Measurements from ENCODE around the gene RNF41.

RNF41 gene

DNA sequence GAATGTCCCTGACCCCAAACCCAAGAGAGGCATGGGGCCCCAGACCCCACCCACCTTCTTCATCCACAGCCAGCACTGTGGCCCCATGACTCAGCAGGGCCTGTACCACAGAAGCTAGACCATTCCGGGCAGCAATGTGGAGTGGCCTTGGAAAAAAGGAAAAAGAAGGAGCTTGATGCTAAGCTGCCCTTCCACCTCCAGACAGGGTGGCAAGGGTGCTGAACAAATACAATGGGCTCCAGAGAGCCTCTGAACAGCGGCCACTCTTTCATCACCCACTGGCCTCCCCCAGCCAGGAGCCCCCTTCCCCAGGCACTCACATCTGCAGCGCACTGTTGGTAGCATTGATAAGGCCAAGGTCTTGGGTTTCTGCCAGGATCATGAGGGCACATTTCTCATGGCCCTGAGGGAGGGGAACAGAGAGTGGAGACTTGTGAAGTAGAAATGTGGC, 22.0 kb upstream of the RNF41 start:
- no peak for DNase-seq (ENCODE audit: low read depth)

DNA sequence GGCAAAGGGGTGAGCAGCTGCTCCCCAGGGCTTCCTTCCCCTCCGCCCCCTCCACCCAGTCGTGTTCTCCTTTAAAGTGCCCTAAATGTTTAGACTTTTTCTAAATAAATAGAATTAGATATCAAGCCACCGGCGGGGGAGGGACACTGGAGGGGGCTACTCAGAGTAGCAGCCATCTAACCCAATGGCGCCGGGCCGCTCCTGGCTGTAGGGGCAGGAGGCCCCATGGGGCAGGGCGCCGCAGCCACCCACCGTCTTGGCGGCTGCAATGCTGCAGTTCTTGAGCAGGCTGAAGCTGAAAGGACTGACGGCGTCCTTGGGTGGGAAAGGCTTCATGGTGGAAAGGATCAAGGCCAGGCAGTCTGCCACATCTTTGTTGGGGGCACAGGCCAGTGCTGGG, 21.3 kb upstream of the RNF41 start:
- DNase-seq (ENCODE audit: low read depth): no peak

DNA sequence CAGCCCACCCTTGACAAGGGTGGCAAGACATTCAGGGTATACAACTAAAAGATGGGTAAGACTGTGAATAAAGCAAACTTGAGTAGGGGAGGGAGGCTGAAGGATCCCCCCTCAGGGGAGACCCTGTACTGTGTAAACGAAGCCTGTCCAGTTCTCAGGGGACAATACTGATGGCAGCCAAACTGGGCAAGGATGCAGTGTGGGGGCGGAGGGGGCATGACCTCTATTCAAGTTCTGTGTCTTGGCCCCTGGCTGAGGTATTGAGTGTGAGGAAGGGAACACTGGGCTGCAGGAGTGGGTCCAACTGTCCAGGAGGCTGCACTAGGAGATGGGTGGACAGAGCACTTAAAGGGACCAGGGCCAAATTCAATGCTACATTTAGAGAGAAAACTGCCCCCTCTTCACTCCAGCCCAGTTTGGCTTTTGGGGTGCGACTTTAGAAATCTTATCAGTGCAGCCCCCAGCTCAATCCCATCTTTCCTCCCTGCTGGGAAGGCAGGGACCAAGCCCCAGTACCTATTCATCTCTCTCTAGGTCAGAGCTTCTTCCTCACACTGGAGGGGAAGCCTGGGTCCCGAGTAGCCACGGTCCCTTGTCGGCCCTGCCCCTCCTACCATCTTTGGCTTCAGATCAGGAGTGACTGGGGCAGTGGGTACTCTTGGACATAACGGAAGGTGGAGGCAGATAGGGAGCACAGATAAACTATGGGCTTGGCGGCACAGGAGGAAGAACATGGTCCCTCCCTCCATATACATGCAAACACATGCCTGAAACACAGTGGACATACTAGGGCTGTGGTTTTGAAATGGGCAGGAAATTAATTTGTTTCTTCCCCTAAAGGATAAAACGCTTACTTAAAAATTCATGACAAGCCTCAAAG, 19.9 kb upstream of the RNF41 start:
- DNase-seq (ENCODE audit: low read depth): no peak

DNA sequence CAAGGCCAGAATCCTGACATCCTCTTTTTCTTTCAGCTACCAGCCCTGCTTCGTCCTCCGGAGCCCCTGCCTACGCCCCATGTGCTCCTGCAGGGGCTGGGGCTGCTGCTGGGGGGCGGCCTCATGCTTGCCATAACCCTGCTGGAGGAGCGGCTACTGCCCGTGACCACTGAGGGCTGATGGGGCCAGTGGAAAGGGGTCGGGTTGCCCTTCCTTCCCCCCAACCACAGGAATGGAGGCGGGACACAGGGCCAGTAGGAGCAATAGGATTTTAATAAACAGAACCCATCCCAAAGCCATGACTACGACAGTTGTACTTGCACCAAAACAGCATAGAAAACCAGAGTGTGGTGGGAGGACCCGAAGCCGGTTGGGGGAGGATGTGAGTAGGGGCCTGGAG, 15.8 kb upstream of the RNF41 start:
- DNase-seq (ENCODE audit: low read depth): no peak

DNA sequence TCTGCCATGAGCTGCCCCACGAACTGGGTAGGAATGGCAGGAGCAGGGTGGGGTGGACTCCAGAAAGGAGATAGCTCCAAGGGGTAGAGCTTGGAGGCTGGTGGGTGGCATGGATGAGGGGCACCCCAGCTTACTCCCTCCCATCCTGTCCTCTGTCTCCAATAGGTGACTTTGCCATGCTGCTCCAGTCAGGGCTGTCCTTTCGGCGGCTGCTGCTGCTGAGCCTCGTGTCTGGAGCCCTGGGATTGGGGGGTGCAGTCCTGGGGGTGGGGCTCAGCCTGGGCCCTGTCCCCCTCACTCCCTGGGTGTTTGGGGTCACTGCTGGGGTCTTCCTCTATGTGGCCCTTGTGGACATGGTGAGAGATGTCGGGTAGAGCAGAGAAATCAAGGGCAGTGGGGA, 15.3 kb upstream of the RNF41 start:
- DNase-seq (ENCODE audit: low read depth): no peak

DNA sequence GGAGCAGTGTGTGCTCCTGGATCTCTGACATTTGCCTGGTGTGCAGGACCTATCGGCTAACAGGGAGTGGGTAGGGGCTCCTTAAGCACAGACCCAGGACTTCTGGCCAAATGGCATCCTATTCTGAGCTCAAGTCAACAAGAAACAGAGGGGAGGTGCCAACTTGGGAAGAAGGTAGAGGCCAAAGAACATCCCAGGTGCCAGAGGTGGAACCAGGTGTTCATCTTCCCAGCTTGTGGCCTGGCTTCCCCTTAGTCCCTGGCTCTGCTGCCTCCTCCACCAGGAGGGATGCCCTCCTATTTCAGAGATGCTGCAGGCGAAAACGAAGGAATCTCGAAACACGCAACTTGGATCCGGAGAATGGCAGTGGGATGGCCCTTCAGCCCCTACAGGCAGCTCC, 14.4 kb upstream of the RNF41 start:
- no peak for DNase-seq (ENCODE audit: low read depth)

DNA sequence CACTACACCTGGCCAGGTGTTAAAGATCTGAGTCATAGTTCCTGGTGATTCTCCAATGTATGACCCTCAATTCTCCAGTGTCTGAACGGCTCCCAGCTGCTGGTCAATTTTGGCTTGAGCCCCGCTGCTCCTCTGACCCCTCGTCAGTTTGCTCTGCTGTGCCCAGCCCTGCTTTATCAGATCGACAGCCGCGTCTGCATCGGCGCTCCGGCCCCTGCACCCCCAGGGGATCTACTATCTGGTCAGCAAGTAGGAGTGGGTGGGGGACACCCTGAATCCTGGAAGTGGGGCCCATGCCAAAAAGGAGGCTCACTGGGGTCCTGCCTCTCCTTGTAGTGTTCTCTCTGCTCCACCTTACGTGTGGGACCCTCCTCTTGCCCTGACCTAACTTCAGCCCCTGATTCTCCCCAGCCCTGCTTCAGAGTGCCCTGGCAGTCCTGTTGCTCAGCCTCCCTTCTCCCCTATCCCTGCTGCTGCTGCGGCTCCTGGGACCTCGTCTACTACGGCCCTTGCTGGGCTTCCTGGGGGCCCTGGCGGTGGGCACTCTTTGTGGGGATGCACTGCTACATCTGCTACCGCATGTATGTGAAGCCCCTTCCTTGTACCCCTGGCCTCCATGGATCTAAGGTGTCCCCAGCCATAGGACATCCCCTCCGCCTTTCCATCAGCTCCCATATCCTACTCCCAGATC, 13.2 kb upstream of the RNF41 start:
- DNase-seq (ENCODE audit: low read depth): no peak

DNA sequence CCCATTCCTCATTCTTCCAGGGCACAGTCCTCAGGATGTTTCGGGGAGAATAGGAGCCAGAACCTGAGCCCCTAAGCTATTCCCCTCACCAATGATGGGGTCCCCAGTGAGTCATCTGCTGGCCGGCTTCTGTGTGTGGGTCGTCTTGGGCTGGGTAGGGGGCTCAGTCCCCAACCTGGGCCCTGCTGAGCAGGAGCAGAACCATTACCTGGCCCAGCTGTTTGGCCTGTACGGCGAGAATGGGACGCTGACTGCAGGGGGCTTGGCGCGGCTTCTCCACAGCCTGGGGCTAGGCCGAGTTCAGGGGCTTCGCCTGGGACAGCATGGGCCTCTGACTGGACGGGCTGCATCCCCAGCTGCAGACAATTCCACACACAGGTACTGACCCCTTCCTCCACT, 9.5 kb upstream of the RNF41 start:
- DNase-seq (ENCODE audit: low read depth): no peak

DNA sequence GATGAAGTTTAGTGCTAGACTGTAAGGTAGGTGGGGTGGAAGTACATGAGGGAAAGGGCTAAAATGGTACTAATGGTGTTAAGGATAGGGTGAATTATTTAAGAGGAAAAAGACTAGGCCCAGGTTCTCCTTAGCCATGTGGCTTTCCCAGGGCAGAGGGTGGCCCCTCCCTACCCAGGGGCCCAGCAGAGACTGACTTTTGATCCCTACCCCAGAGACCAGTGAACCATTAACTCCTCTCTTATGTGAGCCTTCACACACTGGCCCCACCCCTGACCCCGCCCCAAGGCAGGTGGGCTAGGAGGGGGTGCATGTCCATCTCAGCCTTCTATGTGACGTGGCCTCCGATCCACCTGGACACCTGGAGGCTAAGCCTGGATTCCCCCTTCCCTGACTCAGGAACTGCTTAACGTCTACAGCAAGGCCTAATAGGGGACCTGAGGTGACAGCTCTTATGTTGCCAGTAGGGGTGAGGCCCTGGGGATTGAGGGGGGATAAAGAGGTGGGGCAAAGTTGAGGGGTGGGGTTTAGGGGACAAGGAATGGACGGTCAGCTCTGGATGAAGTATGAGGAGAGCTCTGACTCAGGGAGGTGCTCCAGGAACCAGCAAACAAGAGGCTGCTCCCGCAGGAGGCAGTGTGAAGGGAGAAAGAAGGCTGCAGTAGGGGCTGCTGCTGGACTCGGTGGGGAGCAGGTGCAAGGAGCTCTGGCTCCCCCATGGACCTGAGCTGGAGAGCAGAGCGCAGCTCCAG, 8.9 kb upstream of the RNF41 start:
- DNase-seq (ENCODE audit: low read depth): no peak

DNA sequence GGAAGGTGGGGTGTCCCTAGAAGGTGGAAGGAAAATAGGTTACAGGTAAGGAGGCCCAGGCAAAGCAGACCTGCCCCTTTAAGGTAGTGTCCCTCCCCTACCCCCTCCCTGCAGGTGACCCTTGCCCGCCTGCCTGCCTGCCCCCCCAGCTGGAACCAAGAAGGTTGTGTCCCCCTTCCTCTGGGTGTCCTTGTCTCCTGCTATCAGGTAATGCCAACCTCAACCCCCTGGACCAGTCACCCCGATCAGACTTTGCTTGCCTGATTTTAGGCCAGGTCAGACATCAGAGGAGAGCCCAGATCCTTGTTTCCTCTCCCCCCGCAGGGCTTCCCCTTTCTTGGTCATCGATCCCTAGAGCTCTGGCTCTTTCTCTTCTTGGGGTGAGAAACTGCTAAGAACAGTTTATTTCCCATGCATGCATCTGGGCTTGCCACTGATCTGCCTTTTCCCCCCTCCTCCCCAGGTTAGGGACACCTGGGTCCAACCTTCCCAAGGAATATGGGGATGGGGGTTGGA, 8.3 kb upstream of the RNF41 start, which contains the start of gene SLC39A5:
Gene SLC39A5, plus strand, starts transcription at position 136 of the 516 bp plus-strand sequence. CDS start 1,224 bp downstream, outside the sequence.
- no peak for DNase-seq (ENCODE audit: low read depth)

DNA sequence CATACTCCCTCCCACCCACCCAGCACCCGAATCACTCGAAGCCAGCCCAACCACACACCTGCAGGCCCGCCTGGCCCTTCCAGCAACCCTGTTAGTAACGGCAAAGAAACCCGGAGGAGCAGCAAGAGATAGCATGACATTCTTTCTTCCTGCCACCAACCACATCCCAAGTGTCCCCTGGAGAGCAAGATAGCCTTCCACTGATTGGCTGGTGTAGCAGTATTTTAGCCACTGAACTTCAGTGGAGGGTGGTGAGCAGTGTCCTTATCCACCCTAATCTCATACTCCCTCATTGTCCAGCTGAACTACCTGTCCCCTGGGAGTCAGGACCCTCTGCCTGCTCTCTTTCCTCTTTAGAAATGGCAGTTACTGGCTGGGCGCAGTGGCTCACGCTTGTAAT, 7.4 kb upstream of the RNF41 start:
- DNase-seq (ENCODE audit: low read depth): no peak

DNA sequence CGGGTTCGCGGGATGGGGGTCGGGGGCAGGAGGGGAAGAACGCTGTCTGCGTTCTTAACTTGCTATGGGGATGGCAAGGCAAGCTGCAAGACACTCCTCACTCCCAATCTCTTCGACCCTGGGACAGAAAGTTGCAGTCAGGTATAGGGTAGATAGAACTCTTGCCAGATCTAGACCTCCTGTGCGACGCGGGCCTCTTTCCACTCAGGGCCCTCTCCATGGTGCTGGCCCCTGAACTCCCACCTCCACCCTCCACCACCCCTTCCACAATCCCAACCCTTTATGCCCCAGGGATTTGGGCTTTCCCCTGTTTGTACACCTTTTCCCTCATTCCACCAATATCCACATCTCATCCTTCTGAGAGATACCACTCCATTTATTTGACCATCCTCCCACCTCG, 3.2 kb upstream of the RNF41 start:
- DNase-seq (ENCODE audit: low read depth): no peak

DNA sequence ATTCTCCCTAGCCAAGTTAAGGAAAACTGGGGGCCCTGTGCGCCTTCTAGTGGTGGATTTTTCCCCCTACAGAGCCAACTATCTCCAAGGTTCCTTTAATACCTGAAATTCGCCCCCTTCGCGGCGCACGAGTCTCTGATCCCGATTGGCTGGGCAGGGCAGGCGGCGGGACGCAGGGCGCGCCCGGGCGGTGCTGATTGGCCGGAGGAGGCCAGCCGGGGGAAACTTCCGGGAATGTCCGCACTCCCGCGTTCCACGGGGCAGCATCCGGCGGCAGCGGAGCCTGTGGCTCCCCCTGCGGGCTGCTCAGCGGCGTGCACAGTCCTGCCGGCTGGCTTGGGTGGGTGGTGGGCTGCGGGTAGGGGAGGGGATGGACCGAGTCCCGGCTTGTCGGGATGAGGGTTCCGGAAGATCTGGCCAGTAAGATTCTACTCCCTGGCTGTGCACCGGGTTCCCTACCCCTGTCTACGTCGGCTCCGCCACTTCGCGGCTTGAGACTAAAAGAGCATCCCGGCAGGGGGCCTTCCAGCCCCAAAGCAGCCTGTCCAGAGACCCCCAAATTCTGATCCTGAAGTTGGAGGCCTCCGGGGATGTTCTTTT, 2.5 kb upstream of the RNF41 start, which contains the start of gene NABP2:
Gene NABP2, plus strand, starts transcription at position 241 of the 600 bp plus-strand sequence. CDS start 515 bp downstream, outside the sequence.
- DNase-seq (ENCODE audit: low read depth): peak; percentile 93

DNA sequence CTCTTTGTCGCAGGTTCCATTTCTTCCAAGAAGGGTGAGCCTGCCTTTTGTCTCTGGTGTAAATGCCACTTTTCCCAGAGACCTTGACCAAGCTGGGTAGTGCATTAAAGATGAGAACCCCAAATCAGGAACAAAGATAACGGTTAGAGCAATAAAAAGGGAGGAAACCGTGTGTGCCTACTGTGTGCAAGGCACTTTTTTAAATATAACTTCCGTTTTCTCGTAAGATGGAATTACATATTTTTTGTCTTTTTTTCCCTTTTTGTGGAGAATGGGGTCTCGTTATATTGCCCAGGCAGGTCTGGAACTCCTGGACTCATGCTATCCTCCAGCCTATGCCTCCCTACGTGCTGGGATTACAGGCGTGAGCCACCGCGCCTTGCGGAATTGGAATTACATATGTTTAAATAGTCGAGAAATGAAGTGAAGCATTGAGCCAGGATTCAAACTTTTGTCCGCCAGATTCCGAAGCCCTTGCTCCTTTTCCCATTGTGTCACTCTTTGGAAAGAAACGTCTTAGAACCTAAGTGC, 1.9 kb upstream of the RNF41 start:
- no peak for DNase-seq (ENCODE audit: low read depth)

DNA sequence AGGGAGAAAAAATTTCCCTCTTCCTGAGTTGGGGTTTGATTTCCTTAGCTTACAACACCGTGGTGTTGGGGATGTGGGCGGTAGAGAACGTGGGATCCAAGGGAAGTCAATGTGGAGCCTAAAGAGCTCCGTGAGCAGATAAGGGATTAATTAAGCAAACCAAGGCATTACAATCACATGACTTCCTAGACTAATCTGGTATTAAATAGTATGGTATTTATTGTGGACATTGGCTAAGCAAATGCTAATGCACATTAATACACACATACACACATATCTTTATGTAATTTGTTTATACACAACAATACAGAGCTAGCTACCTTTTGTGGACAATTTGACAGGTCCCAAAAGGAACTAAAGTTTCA, 791 bp upstream of the RNF41 start:
- DNase-seq (ENCODE audit: low read depth): no peak

DNA sequence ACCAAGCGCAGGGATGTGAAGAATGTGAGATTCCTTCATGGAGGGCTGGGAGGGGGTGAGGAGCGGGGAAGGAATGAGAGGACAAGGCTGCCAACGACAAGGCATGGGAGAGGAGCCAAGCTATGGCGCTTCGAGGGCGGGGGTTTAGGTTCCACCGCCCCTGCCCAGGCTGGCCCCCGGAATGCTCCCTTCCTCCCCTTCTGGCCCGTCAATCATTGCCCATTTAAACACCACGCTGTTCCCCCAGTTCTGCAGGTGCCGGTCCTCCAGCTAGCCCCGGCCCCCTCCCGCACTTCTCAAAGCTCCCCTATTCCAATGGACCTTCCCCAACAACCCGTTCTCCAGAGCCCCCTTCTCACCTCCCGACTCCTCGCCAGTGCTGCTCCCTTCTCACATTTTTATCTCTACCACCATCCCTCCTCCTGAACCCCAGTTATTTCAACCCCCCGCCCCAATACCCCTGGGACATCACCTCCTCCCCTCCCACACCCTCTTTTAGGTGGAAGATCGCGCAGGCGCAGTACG, 428 bp downstream of the RNF41 start:
- DNase-seq (ENCODE audit: low read depth): no peak

DNA sequence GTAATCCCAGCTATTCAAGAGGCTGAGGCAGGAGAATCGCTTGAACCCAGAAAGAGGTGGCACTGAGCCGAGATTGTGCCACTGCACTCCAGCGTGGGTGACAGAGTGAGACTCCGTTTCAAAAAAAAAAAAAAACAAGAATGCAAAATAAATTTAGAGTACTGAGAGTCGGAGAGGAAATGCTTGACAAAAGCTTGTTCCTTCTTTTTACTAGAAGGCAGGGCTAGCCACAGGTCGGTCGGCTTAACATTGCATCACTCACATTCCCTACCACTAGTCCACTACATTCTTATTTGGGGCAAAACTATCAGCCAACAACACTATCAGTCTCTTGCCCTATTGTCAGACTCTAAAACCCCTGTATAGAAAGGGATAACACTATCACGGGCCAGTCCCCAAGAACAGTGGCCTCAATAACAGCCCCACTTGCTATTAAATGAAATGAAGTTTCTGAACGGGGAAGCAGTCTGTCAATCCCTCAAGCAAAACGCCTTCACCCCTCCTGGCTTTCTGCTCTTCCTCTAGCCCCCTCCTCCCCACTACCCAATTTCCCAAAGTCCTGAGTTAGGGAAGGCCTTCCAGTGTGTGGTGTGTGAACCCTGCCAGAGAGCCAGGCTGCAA, 1.0 kb downstream of the RNF41 start:
- DNase-seq (ENCODE audit: low read depth): no peak

DNA sequence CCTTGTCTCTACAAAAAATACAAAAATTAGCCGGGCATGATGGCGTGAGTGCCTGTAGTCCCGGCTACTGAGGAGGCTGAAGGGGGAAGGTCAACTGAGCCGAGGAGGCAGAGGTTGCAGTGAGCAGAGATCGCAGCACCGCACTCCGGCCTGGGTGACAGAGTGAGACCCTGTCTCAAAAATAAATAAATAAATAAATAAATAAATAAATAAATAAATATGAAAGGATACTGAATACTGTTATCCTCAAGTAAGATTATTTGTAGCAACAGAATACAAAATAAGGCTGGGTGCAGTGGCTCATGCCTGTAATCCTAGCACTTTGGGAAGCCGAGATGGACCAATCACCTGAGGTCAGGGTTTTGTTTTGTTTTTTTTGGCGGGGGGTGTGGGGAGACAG, 1.9 kb downstream of the RNF41 start:
- DNase-seq (ENCODE audit: low read depth): no peak

DNA sequence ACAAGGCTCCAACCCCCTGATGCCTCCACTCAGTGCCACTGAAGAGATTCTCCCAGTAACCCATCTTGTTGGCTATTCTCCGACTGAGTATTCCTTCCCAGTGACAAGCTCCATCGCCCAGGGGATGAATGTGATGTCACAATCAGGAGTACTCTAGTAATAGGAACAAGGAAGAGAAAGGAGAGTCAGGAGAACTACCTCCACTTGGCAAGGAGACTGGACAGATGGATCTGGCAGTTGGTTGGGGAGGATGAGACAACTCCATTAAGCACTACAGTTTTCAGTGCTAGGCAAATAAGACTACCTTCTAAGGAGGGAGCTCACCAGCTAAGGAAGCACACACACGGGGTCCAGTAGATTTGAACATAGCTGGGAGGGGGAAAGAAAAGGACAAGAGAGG, 5.3 kb downstream of the RNF41 start:
- DNase-seq (ENCODE audit: low read depth): no peak

DNA sequence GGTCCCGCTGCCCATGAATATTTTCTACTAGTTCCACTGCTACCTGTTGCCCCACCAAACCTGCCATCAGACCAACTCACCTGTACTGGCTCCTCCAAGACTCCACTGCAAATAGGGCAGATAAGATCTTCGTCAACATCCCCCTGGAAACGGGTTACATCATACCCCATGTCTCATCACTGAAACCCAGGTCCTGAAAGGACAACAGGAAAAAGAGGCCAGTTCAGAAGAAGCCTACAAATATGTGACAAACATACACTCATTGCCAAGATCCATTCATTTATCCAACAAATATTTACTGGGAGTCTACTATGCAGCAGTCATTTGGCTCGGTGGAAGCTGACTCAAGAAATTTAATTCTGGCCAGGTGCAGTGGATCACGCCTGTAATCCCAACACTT, 7.8 kb downstream of the RNF41 start:
- DNase-seq (ENCODE audit: low read depth): no peak

DNA sequence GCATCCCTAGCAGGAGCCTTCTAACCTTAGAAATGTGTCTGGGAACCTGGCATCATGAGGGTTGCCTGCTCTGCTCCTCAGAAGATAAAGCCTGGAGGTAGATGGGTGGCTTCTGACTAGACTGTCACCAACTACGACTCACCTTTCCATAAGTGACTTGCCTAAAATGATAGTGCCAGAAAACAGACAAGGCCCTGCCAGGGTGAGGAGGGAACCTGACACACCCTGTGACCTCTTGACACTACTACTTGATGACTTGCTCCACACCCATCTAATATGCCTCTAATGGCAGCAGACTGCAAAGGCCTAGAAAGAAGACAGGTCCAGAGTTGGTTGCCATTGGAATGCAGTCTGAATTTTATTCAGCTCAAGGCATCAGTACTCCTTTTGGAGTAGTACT, 9.4 kb downstream of the RNF41 start:
- DNase-seq (ENCODE audit: low read depth): no peak
